HG02973 (cell line): ENCODE data around the gene RNF220.

Source experiments
- ATAC-seq: cut with Tn5 transposase; IDR thresholded peaks from one replicate; pipeline ENCODE4 v1.9.1; 2021; ENCODE audit warnings: moderate library complexity; ENCODE audit not compliant: unreplicated experiment

Gene RNF220

DNA sequence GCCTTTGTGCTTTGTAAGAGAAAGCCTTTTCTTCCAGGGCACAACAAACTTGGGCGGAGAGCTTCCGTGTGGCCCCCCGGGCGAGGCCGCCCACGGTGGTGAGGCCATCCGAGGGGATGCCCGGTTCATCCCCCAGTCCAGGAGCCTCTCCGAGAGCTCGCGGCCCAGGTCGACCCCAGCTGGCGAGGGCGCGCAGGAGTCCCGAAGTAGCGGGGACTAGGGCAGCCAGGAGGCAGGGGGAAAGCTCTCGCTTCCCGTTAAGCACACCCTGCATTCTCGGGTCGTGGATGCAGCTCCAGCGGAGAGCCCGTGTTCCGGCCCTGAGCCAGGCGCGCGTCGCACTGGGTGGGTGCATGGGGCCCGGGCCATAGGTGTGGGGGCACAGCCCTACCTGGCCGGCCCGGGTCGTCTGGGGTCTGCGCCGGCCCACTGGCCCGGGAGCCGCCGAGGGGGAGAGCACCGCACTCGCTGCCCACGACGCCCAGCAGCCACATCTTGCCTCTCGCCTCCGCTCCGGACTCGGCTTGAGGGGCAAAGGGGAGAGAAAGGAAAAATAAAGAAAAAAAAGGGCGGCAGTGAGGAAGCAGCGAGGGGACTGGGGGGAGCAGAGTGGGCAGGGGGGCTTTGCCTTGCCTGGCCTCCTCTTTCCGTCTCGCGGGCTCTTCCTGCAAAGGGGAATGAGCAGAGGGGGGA is 1.8 kb downstream of the RNF220 start:
- no peak for ATAC-seq

DNA sequence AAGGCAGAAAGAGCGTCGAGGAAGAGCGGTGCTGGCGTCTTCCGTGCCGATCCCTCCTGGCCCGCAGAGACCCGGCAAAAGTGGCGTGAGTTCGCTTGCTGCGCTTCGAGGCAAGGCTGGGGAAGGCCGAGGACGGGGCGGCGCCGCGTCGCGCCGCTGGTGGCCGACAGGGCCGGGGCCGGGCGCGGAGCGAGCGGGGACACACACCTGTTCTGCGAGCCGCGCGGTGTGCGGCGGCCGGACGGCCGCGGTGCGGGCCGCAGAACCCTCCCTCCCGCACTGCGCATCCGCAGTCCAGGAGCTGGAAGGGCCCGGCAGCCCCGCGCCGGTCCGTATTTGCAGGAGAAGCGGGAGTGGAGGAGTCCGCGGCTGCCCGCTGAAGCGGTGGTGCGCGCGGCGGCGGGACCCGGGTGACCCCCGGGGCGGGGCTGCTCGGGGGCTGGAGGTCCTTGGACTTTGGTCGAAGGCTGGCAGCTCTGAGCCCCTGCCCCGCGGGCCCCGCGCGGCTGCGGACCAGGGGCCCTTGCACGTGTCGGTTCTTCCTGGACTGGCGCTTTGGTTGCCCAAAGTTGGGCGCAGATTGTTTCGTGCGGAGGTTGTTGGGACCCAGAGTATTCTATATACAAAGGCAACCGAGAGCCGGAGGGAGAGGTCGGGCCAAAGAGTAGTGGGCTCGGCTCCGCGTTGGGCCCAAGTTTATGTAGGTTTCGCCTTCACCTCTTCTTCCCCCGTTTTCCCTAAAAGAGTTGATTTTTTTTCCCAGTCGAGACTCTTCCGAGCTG is 2.6 kb downstream of the RNF220 start:
- ATAC-seq: no peak

DNA sequence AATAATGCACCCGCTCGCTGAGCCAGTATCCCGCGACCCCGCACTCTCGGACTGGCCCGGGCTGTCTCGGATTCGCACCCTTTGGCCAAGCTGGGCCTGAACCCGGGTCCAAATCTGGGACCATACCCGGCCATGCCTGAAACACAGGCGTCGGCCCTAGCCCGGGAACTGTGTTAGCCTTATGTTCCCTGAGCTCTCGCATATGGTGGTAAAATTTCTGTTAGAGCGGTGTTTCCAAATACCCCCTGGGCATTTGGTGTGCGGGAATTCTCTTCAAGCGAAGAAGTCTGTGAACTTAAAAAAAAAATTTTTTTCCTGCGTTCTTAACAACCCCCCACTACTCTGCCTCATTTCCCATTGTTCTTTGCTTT is 3.1 kb downstream of the RNF220 start:
- no peak for ATAC-seq

DNA sequence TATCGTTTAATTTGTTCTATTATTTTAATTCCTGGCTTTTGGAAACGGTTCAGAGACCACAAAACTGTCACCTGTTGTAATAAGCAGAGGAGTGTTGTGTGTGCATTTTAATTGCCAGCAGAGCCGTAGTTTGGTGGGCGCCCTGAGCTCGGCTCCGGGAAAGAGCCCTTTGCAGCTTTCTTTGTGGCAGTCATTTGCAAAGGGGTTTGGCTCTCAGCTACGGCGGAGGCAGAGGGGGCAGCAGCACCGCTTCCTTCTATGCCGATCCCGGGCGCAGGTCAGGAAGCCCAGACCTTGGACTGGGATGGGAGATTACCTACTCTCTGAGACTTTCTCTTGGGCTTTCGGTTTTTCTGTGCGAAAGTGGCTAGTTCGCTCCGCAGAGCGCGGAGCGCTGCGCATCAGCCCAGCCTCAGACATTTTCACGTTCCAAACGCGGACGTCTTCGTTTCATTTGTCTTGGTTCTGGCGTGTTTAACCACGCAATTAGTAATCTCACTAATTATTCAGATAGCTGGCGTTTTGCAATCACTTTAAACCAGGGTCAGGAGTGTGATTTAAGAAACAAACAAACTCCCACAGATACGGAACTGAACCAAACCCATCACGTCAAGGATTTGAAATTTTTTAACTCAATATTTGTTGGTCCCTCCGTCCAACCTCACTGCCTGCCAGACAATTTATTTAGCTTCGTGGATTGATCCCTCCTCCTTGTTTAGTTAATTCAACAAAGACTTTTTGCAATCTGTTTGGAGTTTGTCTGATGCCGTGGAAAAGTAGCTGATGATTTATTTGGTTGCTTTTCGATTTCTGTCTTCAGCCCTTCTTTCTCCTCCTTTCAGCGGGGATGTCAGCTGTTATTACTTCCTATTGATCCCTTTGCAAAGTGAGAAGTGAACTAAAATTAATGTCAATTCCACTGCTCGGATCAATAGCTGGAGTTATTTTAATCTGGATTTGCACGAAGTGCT is 3.9 kb downstream of the RNF220 start:
- ATAC-seq: no peak

DNA sequence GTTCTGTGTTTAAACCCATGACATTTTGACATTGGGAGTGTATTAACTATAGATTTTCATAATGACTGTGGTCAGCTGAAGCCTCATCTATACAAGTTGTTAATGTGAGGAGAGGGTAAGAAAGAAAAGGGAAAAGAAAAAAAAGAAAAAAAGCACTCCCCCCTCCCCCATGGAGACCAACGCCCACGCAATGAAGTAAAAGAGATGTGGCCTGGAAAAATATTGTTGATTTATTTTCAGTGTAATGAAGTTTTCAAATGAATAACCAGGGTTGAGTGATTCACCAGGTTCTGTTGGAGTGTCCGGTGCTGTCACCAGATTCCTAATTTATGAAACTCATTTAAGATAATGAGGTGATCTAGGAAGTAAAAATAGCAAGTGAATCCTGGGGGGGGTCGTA is 4.7 kb downstream of the RNF220 start:
- ATAC-seq: no peak

DNA sequence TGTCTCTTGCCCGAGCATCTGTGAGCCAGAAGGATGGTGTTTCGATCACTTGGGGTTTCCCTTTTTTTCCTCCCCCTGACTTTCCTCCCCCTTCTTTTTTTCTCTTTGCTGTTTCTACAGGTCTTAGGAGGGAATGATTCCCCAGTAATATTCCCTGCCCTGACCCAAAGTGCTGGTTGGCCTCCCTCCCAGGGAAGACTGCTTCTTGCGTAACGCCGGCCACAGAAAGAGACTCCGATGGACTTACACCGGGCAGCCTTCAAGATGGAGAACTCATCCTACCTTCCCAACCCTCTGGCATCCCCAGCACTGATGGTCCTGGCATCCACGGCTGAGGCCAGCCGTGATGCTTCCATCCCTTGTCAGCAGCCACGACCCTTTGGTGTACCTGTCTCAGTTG is 6.8 kb downstream of the RNF220 start:
- no peak for ATAC-seq

DNA sequence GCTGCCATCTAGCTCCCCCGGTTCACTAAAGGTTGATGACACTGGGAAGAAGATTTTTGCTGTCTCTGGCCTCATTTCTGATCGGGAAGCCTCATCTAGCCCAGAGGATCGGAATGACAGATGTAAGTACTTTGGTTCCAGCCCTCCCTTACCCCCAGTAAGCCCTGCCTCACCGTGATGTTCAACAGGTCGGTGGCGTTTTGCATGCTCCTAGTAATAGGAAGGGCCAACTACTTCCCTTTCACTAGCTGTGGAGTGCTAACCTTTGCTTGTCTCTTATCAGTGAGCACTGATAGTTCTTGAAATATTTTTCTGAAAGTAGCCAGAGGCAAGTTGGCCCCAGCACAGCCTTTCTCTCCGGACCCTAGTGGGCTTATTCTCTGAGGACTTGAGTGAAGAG is 7.5 kb downstream of the RNF220 start:
- ATAC-seq: no peak

DNA sequence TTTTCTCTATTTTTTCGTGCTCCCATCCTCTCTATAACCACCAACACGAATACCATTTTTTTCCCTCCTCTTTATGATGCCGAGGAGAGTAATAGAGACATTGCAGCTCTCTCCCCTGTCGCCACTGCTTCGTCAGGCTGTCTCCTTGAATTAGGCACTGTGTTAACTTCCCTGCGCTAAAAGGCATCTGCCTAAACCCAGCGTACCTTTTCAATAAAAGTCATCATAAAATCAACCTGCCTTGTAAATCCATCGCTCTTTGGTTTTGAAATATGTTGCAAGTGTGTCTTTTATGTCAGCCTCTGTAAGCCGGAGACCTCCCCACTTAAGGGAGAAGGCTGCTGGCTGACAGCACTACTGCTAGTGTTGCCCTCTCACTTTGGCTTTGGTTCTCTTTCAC is 8.7 kb downstream of the RNF220 start:
- ATAC-seq: no peak

DNA sequence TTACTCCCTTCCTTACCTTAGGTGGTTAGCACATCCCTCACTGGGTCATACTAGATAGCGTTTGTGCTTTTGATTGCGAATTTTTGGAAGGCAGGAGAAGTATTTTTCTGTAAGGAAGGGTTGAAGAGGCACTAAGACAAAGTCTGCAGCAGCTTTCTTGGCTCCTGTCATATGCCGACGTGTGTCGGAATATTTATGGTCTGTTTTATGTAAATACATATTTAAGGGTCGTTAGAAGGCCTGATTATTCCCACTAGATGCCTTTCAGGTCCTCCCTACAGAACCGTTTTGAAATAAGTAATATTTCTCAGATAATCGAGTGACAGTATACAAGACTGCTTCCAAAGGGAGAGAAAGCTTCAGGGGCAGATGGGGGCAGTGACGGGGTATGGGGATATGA is 10.0 kb downstream of the RNF220 start:
- no peak for ATAC-seq

DNA sequence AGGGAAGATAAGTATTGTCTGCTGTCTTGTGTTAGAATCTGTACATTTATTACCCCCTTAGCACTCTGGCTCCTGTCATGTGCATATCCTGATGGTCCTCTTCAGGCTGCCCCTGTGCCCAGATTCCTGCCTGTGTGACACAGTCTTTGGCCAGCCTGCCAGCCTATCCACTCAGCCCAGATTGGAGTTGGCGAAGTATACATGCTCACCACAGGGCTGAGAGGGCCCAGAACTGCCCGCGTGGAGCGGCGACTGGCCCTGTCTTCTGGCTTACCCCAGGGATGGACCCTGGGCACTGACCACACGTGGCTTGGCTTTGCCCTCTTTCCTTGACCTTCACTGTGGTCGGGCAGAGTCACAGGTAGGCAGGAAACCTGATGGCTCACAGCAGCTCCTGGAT is 11.4 kb downstream of the RNF220 start:
- ATAC-seq: no peak

DNA sequence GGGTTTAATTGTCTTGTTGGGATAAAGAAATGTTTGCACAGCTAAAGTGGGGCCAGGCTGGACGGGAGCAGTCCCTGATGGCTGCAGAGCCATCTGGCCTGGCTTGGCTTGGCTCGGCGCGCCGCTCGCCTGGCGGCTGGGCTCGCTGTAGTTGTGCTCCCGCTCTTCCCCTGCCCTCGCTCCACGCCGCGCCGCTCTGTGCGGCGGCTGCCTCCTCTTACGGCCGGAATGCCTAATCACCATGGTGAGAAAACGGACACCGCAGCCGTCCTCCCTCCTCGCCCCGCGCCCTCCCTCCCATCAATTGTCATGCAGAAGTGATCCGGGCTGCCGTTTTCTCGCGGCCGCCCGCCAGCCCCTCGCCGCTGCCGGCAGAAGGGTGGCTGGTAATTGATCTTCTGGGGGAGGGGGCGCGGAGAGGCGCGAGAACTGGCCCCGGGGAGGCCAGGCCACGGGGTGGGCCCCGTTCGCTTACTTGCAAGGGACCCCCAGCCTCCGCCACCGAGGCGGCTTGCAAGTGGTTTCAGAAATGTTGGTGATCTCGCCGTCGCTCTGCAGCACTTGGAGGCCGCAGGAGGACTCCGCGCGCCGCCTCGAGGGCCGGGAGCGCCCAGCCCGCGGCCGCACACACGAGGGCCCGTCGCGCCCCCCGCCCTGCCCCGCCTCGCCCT is 12.4 kb downstream of the RNF220 start:
- ATAC-seq: no peak

DNA sequence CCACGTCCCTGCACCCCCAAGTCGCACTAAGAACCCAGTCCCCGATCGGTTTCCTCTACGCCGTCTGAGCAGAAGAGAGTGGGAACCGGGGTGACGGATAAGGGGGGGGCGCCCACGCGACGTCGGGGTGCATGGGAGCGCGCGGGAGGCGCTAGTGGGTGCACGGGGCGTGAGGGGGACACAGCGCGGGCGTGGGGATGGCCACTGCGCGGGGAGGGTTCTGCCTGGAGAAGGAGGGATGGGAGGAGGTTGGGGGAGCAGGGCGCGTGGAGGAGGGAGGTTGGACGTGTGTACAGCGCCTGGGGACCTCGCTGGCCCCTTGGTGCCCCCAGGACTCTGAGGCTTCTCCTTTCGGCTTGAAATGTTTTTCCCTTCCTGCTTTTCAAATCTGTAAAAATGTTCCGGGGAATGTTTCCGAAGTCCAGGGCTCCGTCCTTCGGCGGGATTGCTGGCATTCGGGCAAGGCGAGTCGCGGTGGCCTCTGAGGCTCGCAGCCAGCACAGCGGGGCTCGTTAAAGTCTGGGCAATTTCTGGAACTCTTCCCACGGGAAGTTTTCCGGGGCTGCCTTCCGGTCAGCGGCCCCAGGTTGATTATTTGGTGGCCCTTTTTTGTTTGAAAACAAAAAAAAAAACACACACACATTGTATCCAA is 13.1 kb downstream of the RNF220 start:
- ATAC-seq: no peak

DNA sequence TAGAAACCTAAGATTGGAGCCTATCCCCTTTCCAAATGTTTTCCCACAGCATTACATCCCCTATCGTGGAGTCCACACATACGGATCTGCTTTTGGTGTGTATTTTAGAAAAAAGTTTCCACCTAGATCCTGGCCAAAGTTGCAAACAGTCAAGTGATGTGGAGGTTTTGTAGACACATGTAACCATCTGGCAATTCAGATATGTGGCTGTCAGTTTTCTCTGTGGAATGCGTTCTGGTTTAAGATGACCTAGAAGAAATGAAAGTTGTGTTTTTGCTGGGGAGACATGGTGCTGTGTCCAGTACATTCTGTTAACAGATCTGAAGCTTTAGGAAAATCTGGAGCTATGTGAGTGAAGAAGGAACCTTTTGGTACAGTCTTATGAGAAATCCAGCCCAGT is 14.8 kb downstream of the RNF220 start:
- no peak for ATAC-seq

DNA sequence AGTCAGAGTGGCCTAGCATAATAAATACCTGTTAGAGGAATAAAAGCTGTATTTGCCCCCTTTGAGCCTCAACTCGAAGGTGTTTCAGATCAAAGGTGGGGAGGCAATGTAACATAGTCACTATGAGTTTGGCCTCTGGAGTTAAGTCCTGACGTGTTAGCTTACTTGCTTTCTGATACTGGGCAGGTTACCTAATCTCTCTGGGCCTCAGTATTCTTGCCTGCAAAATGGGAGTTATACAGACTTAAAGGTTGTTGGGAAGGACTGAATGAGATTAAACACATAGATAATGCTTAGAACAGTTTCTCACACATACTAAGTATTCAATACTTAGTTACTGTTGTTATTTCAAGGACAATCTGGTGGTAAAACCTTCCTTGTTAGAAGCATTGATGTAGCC is 15.5 kb downstream of the RNF220 start:
- ATAC-seq: no peak

DNA sequence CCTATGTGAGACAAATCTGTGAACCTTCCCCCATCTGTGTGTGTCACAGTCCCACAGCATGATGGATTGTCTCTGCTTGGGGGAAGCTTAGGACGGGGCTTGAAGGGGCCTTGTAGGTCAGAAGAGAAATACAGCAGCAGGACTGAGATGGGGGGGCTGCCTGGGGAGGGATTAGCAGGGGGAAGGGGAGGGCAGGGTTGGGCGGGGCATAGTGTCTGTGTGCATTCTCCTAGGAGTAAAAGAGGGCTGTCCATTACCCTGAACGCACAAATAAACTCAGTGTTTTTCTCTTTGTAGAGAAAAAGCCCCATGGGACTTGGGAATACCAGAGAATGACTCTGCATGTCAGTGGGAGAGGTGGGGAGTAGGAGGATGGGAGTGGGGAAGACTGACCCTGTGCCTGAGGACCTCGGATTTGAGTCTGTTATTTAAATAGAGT is 16.4 kb downstream of the RNF220 start:
- no peak for ATAC-seq

DNA sequence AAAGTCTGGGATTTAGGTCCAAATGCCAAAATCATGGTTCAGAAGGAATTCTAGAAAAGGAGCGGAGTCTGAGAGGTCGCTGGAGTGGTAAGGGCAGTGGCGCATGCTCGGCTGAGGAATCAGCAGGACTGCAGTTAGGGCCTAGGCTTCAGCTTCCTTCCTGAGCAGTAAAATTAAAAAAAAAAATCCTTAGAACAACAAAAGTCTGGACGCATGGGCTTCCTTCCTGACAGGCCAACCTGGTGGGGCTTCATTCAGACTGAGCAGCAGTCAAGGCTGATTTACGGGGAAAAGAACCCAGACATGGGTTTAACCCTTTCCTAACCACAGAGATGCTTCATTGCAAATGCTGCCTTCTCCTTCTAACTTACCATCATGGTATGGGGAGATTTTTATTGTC is 17.1 kb downstream of the RNF220 start:
- no peak for ATAC-seq

DNA sequence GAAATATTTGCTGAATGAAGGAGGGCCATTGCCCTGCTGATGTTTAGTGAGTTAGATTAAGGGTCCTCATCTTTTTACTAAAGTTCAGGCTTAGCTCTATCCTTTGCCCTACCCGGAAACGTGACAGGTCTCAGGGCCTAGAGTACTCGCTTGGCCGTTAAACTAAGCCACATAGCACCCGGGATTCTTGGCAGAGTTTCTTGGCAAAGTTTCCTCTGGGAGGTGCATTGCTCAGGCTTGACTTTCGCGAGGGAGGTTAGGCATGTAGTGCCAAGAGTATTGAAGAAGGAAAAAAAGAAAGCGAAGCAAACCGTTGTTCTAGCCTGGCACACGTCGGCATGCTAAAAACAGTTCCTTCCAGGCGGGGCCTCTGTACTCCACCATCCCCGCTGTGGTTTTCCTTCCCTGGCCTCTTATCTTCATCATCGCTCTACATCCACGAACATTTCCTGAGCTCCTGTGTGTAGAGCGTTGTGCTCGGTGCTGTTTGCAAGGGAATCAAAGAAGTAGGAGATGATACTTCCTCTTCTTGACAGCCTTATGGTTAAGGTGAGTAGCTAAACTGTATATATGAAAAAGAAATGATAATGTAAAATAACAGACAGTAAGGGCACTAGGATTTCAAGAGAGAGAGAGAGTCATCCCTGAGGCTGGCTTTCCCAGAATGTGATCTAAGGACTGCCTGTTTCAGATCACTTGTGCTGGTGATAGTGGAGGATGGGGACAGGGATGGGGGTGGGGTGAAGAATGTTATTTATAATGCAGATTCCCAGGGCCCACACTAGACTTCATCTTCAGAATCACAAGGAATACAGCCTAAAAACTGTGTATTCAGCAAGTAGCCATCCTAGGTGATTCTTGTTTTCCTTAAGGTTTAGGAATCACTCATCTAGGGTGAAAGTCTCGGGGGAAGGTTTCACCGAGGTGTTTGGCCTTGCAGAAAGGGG is 18.8 kb downstream of the RNF220 start:
- ATAC-seq: no peak

DNA sequence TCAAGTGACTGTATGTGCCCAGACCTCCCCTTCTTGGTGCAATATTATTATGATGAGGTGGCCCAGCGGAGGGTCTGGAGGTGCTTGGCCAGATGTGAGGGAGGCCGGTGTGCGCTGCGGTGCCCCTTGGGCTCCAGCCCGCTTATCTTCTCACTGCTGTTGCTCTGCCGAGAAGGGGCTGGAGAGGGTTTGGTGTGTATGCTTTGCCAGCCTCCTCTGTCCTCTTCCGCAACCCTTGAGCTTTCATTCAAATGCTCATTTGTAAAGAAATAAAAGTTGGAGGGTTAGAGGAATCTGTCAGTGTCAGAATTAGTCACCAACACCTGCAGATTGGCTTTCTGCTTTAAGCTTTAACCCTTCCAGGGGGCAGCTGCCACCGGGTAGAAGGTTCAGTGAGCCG is 19.7 kb downstream of the RNF220 start:
- no peak for ATAC-seq

DNA sequence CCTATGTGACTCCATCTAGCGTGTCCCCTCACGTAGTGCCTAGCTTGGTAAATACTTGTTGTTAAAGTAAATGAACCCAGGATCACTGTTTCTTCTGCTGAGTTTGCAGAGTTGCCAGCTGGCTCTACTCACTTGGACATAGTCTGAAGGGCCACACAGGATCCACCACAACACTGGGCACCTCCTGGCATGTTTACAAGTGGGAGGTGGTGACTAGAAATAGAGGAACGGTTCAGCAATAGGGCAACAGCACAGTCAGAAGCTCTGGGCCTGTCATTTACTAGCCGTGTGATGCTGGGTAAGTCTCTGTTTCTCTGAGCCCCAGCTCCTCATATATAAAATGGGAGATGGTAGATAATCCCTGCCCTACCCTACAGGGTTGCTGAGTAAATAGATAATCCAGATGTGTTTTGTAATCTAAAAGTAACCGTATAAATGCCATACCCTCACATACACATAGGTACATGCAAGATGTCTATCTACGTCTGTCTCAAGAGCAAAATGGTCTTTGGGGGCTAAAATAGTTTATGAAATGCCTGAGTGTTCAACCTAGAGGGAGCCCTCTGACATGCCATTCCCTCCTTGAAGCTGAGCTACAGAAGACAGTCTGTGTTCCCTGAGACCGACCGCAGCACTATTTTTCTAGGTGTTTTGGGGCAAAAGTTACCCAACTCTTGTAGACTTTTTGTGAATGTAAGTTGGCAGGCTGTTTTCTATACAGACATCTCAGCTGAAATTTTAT is 20.5 kb downstream of the RNF220 start:
- no peak for ATAC-seq
